ENCODE results near the gene YARS1.

The YARS1 gene

DNA sequence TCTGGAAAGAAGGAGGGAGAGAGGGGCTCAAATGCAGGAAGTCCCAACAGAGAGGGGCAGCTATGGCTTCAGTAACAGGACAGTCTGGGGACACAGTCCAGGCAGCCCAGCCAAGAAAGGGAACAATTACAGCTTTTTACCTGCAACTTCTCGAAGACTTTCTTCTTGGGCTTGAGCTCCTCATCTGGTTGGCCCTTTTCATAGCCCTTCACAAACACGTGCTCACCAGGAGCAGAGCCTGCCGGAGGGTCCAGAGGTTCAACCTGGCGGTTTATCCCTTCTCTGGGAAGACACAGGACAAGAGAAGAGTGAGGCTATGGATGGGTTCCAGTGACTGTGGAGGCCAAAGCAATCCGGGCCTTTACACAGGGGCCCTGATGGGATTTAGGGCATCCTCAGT is 37.9 kb downstream of the YARS1 start:
- no peak for DNase-seq (ENCODE audit: low spot score)

DNA sequence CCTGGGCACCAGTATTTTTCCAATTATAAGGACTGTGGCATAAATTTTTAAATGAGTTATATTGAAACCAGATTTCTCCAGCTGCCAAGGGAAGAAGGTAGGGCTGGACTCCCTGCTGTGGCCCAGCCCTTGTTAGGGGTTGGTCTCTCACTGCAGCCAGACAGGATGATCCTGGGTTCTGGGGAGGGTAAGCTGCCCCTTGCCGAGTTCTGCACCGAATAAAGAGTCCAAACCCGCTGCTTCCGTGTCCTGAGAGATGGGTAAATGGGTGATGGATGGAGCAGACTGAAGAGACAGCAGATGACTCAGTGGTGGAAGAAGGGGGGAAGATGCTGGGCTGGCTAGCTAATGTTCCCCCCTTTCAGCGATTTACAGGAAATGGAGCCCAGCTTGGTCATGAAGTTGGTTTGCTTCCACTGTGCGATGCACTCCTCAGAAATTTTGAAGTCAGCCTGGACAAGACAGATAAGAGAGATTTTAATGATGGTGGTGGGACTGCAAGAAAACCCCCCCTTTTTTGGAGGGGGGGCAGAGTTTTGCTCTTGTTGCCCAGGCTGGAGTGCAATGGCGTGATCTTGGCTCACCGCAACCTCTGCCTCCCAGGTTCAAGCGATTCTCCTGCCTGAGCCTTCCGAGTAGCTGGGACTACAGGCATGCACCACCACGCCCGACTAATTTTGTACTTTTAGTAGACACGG is 41.4 kb downstream of the YARS1 start:
- no peak for DNase-seq (ENCODE audit: low spot score)

DNA sequence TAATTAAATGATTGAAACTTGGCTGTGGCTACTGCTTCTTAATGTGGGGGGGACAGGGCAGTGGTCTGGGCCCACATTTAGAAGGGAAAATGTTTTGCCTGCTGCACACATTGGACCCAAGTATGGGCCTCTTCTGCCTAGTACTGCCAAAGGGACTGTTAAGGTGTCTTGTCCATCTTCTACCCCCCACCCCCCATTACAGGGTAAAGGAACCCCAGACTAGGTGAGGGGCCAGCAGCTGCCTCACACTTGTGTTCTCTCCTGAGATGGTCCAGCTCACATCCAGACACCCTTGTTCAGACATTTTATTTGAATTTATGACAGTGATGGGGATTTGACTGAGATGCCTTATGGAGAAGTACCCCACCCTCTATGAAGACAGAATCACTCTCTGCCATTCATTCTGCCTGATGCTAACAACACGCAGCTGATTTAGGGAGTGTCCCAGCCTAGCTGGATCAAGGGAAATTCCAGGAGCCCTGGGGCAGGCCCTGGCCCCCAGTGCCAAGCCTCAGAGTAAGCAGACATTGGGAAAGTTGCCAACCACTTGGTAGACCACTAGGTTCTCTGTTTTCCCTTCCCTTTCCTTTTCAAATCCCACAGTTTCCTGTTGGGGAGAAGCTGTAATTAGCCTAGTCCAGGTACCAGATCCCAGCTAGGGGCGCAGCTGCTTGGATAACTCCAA is 42.1 kb downstream of the YARS1 start:
- DNase-seq (ENCODE audit: low spot score), result no peak

DNA sequence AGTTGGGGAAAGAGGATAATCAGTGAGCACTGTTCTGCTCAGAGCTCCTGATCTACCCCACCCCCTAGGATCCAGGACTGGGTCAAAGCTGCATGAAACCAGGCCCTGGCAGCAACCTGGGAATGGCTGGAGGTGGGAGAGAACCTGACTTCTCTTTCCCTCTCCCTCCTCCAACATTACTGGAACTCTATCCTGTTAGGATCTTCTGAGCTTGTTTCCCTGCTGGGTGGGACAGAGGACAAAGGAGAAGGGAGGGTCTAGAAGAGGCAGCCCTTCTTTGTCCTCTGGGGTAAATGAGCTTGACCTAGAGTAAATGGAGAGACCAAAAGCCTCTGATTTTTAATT is 42.7 kb downstream of the YARS1 start:
- DNase-seq (ENCODE audit: low spot score), result no peak

DNA sequence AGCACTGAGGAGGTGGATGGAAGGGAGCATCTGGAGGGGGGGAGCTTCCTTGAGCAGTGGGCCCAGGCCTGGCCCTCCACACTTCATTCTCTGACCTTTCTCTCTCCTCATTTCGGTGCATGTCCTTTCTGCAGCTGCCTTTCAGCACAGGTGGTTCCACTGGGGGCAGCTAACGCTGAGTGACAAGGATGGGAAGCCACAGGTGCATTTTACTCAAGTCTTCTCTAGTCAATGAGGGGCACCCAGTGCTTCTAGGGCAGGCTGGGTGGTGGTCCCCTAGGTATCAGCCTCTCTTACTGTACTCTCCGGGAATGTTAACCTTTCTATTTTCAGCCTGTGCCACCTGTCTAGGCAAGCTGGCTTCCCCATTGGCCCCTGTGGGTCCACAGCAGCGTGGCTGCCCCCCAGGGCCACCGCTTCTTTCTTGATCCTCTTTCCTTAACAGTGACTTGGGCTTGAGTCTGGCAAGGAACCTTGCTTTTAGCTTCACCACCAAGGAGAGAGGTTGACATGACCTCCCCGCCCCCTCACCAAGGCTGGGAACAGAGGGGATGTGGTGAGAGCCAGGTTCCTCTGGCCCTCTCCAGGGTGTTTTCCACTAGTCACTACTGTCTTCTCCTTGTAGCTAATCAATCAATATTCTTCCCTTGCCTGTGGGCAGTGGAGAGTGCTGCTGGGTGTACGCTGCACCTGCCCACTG is 43.2 kb downstream of the YARS1 start:
- no peak for DNase-seq (ENCODE audit: low spot score)

DNA sequence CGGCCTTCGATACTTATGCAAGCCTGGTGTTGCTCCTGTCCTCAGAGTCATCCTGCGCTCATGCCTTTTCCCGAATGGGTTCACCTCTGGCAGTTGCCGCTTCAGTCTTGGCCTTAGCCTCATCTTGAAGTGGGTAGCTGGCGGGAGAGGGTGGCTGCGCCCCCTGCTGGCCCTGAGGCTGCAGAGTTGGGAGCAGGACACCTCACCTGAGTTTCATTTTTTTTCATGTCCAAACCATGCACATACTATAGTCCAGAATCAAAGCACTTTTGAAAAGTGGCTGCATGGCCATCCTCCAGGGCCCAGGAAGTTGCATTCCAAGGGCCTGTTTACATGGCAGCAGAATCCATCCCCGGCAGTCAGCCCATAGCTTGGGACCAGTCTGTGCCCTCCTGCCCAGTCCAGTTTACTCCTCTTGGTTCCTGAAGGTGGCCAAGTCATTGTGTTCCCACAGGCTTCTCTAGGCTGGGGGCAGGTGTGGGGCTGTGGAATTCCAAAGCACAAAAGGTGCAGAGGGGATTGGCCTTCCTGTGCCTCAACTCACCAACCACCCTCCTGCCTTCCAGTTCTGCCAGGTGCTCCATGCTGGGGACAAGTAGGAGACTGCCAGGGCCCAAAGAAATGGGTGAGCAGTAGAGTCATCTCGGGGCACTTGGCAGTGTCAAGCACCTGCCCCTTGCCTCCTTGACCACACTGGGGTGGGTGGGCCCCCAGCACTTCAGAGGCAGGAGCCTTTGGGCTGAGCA is 44.0 kb downstream of the YARS1 start:
- peak; percentile 83 for DNase-seq (ENCODE audit: low spot score)

DNA sequence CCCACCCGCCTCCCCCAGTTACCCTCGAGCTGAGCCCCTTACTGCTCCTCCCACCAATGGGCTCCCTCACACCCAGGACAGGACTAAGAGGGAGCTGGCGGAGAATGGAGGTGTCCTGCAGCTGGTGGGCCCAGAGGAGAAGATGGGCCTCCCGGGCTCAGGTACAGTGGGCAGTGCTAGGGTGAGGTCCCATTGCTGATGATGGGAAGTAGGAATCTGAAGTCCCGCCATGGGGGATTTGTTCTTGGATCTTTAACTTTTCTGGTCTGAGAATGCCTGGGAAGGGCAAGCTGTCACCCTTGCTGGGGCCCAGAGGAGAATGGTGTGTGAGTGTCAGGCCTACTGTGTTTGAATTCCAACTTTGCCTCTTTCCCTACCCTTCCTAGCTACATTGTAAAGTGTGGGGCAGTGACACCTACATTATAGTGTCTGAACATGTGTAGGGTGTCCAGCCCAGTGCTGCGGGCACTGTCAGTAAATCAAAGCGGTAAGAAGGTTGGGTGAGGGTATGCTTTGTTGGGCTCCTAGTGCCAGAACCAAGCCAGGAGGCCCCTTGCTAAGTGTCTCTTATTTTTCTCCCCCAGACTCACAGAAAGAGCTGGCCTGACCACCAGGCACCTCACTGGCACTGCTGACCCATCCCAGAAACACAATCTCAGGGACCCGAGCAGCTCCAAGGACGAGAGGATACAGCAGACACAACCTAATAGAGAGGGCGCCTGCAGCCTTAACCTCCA is 44.7 kb downstream of the YARS1 start:
- DNase-seq (ENCODE audit: low spot score), result no peak

DNA sequence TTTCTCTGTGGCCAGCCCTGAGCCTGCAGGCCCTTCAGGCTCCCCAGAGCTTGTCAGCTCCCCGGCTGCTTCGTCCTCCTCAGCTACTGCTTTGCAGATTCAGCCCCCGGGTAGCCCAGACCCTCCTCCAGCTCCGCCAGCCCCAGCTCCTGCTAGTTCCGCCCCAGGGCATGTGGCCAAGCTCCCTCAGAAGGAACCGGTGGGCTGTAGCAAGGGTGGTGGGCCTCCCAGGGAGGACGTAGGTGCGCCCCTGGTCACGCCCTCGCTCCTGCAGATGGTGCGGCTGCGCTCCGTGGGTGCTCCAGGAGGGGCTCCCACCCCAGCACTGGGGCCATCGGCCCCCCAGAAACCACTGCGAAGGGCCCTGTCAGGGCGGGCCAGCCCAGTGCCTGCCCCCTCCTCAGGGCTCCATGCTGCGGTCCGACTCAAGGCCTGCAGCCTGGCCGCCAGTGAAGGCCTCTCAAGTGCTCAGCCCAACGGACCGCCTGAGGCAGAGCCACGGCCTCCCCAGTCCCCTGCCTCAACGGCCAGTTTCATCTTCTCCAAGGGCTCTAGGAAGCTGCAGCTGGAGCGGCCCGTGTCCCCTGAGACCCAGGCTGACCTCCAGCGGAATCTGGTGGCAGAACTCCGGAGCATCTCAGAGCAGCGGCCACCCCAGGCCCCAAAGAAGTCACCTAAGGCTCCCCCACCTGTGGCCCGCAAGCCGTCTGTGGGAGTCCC is 45.4 kb downstream of the YARS1 start:
- no peak for DNase-seq (ENCODE audit: low spot score)

DNA sequence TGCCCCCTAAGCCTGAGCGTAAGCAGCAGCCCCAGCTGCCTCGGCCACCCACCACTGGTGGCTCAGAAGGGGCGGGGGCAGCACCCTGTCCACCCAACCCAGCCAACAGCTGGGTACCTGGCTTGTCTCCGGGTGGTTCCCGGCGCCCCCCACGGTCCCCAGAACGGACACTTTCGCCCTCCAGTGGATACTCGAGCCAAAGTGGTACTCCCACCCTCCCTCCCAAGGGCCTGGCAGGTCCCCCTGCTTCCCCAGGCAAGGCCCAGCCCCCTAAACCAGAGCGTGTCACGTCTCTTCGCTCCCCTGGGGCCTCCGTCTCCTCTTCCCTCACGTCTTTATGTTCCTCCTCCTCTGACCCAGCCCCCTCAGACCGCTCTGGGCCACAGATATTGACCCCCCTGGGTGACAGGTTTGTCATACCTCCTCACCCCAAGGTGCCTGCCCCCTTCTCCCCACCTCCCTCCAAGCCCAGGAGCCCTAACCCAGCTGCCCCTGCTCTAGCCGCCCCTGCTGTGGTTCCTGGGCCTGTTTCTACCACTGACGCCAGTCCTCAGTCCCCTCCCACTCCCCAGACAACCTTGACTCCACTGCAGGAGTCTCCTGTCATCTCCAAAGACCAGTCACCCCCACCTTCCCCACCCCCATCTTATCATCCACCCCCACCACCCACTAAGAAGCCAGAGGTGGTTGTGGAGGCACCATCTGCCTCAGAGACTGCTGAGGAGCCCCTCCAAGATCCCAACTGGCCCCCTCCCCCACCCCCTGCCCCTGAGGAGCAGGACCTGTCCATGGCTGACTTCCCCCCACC is 46.2 kb downstream of the YARS1 start:
- DNase-seq (ENCODE audit: low spot score), result no peak

DNA sequence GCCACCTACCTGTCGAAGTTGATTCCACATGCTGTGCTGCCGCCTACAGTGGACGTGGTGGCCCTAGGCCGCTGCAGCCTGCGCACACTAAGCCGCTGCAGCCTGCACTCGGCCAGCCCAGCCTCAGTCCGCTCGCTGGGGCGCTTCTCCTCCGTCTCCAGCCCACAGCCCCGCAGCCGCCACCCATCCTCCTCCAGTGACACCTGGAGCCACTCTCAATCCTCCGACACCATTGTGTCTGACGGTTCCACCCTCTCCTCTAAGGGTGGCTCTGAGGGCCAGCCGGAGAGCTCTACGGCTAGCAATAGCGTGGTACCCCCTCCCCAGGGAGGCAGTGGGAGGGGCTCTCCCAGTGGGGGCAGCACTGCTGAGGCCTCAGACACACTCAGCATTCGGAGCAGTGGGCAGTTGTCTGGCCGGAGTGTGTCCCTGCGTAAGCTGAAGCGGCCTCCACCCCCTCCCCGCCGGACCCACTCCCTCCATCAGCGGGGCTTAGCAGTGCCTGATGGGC is 46.9 kb downstream of the YARS1 start:
- no peak for DNase-seq (ENCODE audit: low spot score)

DNA sequence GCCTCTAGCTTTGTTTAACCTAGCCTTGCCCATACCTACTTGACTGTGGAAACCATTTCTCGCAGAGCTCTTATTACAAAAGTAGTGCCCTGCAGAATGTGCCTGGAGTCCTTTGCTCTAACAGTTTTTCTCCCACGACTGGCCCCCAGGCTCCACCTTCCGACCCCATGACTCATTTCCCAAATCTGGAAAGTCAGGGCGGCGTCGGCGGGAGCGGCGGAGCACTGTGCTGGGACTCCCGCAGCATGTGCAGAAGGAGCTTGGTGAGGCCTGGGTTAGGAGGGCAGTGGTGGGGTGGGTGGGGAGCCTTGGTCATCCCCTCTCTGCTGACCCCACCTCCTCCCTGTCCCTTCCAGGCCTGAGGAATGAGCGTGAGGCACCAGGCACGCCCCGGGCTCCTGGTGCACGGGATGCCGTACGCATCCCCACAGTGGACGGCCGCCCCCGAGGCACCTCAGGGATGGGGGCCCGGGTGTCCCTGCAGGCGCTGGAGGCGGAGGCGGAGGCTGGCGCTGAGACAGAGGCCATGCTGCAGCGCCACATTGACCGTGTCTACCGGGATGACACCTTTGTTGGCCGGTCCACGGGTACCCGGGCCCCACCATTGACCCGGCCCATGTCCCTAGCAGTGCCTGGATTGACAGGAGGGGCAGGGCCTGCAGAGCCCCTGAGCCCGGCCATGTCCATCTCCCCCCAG is 47.5 kb downstream of the YARS1 start:
- DNase-seq (ENCODE audit: low spot score), result no peak

DNA sequence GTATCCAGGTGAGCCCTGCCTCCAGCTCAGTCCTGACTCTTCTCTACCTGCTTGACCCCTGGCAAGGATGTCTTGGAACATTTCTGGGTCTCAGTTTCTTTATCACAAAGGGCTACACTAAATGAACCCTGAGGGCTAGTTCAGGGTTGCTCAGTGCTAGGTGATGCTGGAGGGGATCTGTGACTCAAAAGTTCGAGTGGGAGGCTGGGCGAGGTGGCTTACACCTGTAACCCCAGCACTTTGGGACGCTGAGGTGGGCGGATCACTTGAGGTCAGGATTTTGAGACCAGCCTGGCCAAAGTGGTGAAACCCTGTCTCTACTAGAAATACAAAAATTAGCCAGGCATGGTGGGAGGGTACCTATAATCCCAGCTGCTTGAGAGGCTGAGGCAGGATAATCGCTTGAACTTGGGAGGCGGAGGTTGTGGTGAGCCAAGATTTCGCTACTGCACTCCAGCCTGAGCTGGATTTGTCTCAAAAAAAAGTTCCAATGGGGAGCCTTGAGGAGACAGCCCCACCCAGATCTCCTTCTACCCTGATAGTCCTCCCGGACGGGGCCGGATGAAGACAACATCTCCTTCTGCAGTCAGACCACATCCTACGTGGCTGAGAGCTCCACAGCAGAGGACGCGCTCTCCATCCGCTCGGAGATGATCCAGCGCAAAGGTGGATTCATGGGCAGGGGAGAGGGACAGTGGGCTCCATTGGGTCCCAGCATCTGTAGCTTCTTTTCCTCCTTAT is 48.9 kb downstream of the YARS1 start:
- DNase-seq (ENCODE audit: low spot score), result no peak

DNA sequence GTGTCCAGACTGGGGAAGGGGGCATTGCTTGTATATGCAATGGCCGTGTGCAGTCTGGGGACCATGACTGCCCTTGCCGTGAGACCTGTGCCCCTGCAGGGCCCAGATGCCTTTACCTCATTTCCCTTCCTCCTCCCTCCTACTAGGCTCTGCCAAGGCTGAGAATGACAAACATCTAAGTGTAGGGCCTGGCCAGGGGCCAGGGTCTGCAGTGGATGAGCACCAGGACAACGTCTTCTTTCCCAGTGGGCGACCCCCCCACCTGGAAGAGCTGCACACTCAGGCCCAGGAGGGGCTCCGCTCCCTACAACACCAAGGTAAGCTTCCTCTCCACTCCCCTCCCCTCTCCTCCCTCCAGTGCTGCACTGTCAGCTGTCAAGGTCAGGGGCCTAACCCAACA is 49.5 kb downstream of the YARS1 start:
- DNase-seq (ENCODE audit: low spot score), result no peak

DNA sequence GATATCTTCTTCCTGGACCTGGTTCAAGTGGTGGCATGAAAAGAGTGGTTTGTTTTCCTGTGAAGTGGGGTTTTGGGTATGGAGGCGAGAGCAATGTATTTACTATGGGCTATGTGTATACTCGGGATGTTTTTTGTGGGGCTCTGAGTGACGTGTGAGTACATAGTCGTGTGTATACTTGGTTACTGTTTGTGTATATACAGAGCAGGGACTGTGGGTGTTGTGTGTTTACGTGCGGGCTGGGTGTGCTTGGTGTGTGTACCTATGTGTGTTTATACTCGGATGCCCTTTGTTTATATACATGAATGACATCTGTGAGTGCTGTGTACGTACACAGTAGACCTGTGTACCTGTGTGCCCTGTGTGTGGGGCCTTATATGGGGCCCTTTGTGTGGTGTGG is 50.0 kb downstream of the YARS1 start:
- no peak for DNase-seq (ENCODE audit: low spot score)

DNA sequence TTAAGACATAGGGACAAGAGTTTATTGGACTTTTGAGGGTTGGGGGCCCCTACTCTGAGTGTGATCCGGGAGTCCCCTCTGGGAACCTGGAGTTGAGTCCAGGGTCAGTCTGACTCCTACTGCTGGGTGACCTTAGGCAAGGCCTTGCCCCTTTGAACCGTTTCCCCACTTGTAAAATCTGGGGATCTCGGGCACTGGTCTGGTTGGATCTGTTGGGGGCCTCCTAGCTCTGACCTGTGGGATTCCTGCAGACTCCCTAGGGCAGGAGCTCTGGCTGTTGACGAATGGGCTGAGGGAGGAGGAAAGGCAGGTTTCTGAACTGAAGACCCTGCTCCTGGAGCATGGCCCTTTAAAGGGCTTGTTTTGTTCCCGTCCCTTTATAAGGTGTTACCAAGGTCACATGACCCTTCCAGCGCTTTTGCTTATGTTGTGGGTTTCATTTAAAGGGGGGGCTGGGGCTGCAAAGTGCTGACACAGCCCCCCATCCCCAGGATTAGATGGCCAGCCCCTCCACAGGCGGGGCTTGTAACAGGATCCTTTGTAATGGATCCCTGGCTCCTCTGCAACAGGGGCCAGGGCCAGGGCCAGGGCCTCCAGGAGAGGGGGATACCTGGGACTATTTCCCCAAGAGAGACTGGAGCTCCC is 50.7 kb downstream of the YARS1 start:
- no peak for DNase-seq (ENCODE audit: low spot score)

DNA sequence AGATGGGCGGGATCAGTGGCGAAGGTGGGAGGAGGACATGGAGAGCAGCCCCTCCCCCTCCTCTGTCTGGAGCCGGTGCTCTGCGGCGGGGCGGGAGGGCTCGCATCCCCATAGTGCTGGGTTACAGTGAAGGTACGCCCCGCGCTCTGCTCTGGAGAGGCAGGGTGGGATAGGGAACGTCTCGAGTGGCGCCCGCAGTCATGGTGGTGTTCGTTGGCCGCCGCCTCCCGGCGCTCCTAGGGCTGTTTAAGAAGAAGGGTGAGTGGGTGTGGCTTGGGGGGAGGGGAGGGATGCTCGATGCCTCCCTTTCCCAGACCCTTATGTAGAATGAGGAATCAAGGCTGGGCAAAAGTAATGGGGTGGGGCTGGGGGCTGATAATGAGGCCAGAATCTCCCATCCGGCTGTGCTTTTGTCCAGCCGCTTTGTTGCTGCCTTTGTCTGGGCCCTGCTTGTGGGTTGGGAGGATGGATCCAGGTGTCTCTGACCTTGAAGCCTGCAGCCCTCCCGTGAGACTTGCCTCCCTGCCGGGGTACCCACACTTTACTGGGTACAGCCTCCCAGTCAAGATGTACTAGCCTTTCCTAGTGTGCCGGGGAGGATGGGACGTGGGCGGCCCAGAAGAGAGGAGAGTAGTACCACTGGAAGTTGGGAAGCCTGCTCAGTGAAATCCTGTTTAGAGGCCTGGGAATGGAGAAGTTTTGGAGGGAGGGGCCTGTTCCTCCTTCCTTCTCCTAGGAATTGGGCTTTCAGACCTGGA is 51.4 kb downstream of the YARS1 start:
- no peak for DNase-seq (ENCODE audit: low spot score)

DNA sequence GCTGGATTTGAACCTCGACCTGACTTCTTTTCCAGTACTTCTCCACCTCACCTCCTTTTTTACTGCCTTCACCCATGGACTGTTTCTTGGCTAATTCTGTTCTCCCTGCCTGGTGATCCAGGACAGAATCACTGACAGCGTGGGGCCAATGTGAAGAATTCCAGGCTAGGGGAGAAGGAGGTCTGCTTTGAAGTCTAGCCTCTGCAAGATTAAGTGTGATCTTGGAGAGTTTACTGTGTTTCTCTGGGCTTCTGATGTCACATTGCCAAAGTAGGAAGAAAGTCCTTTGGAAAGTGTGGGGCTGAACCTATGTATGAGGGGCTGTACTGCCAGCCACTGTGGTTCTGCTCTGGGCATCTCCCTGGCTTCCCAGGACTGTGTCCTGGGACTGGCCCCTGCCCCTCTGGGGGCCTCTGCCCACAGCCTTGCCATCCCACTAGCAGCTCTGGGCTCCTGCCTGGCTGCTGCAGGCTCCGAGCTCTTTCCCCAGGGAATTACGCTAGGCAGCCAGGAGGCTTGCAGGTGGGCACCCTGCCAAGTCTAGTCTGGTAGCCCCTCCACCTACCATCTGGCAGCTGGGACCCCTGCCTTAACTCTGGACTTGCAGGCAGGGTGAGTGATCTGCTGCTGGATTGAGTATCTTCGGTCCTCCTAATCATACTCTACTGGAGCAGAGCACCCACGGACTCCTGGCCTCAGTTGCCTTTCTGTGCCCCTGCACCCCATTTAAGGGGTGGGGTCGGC is 52.2 kb downstream of the YARS1 start:
- DNase-seq (ENCODE audit: low spot score), result no peak
